Neural progenitor cell (in vitro differentiated cells): ENCODE results near the gene PDE7B. TPM values are rescaled to one million over a fixed set of nuclear protein-coding genes. Genes with fewer than 3 reads are reported as not detected.

Experiments used
- DNase-seq: peaks from one replicate; pipeline ENCODE4 v3.0.0-alpha.2; 2016; ENCODE audit warnings: low spot score
- H2AFZ ChIP-seq: fragments of 200-600 bp; sonication (generic); replicated peaks from 2 replicates; pipeline ENCODE4 v1.6.1; 2016; ENCODE audit warnings: antibody characterized with exemption
- H3F3A ChIP-seq: fragments of 200-600 bp; sonication (generic); 2 replicates; pipeline ENCODE4 v1.6.1; 2016; ENCODE audit warnings: antibody characterized with exemption, low read depth
- H3K27ac ChIP-seq: fragments of 200-600 bp; sonication (generic); 2 replicates; pipeline ENCODE4 v1.5.1; 2016; ENCODE audit warnings: mild to moderate bottlenecking
- H3K27me3 ChIP-seq: fragments of 200-600 bp; sonication (generic); 2 replicates; pipeline ENCODE4 v1.6.1; 2016; ENCODE audit warnings: mild to moderate bottlenecking, moderate library complexity
- H3K36me3 ChIP-seq: fragments of 200-600 bp; sonication (generic); 2 replicates; pipeline ENCODE4 v1.5.1; 2016
- H3K4me1 ChIP-seq: fragments of 200-600 bp; sonication (generic); 2 replicates; pipeline ENCODE4 v1.6.1; 2016; ENCODE audit warnings: mixed run types
- H3K4me2 ChIP-seq: fragments of 200-600 bp; sonication (generic); 2 replicates; pipeline ENCODE4 v1.6.1; 2016
- H3K4me3 ChIP-seq: fragments of 200-600 bp; sonication (generic); 2 replicates; pipeline ENCODE4 v1.5.1; 2016
- H3K79me2 ChIP-seq: fragments of 200-600 bp; sonication (generic); 2 replicates; pipeline ENCODE4 v1.6.1; 2016; ENCODE audit warnings: low read depth
- H3K9ac ChIP-seq: fragments of 200-600 bp; sonication (generic); 2 replicates; pipeline ENCODE4 v1.6.1; 2016
- H3K9me3 ChIP-seq: fragments of 200-600 bp; sonication (generic); 2 replicates; pipeline ENCODE4 v1.5.1; 2016; ENCODE audit warnings: low read depth
- H4K20me1 ChIP-seq: fragments of 200-600 bp; sonication (generic); 2 replicates; pipeline ENCODE4 v1.6.1; 2016; ENCODE audit warnings: low read depth
- H3K27ac Mint-ChIP-seq: 3 replicates; pipeline ENCODE4 v1.8.0; 2021; ENCODE audit warnings: mixed read lengths
- H3K27me3 Mint-ChIP-seq: 2 replicates; pipeline ENCODE4 v1.8.0; 2022; ENCODE audit warnings: low read depth, mild to moderate bottlenecking, inconsistent platforms, moderate library complexity, mixed read lengths; ENCODE audit not compliant: insufficient read depth
- H3K36me3 Mint-ChIP-seq: 3 replicates; pipeline ENCODE4 v1.8.0; 2021; ENCODE audit warnings: mixed read lengths
- H3K4me1 Mint-ChIP-seq: 3 replicates; pipeline ENCODE4 v1.8.0; 2021; ENCODE audit warnings: mixed read lengths
- H3K4me3 Mint-ChIP-seq: 3 replicates; pipeline ENCODE4 v1.8.0; 2021; ENCODE audit warnings: mild to moderate bottlenecking, moderate library complexity, mixed read lengths
- H3K9me3 Mint-ChIP-seq: 3 replicates; pipeline ENCODE4 v1.8.0; 2020; ENCODE audit warnings: mixed read lengths
- CTCF ChIP-seq: fragments of 200-600 bp; sonication (generic); IDR thresholded peaks from 2 replicates; pipeline ENCODE4 v1.5.1; 2017; ENCODE audit warnings: antibody characterized with exemption, mild to moderate bottlenecking
- EZH2 ChIP-seq: fragments of 200-600 bp; sonication (generic); IDR thresholded peaks from 2 replicates; pipeline ENCODE4 v1.6.1; 2017; ENCODE audit warnings: antibody characterized with exemption, mild to moderate bottlenecking, moderate library complexity
- EZH2phosphoT487 ChIP-seq: fragments of 200-600 bp; sonication (generic); IDR thresholded peaks from 2 replicates; pipeline ENCODE4 v1.6.1; 2017; ENCODE audit warnings: antibody characterized with exemption
- total RNA-seq: library from RNA; depleted of rRNA; stranded (reverse); fragments of >200 nt; gene quantifications from 2 replicates; pipeline ENCODE4 v1.2.3, GENCODE V29; 2015; ENCODE audit warnings: low replicate concordance

Gene PDE7B
- total RNA-seq, 1 donor from 2014 or later, result 0.04 TPM

- H3K9me3 ChIP-seq, result no peaks in the 10 kb centered on the region
- H3F3A ChIP-seq, result no peaks in the 10 kb centered on the region
- Mint-ChIP-seq H3K9me3 (no peaks in the 10 kb centered on the region), H3K36me3 (no peaks in the 10 kb centered on the region), H3K4me3 (no peak overlapping the region), H3K4me1 (peaks cover 14% of the 10 kb centered on the region), H3K27me3 (peaks cover 2% of the 10 kb centered on the region), H3K27ac (no peak overlapping the region)
- peak overlapping the region; percentile 90 for H2AFZ ChIP-seq
- H3K4me1 ChIP-seq, result peaks cover 12% of the 10 kb centered on the region
- TF ChIP-seq CTCF, result no peak
- H3K4me3 ChIP-seq, result no peak overlapping the region
- DNase-seq, result no peak
- H3K27me3 ChIP-seq, result no peaks in the 10 kb centered on the region
- H3K4me2 ChIP-seq, result no peak overlapping the region
- no peaks in the 10 kb centered on the region for H4K20me1 ChIP-seq
- no peak overlapping the region for H3K27ac ChIP-seq
- no peaks in the 10 kb centered on the region for H3K79me2 ChIP-seq
- H3K36me3 ChIP-seq, result no peaks in the 10 kb centered on the region
- no peak overlapping the region for H3K9ac ChIP-seq
Measured at GRCh38 chr6:136038531-136038930, 187.0 kb downstream of the PDE7B start.

GRCh38 chr6:136039185-136039584 lies 187.7 kb downstream of the PDE7B start:
- no peak for TF ChIP-seq EZH2phosphoT487
- TF ChIP-seq CTCF, result no peak
- no peak for TF ChIP-seq EZH2
- peaks cover 2% of the 10 kb centered on the region for H3K27me3 Mint-ChIP-seq
- Histone ChIP-seq H3K4me1 (peaks cover 12% of the 10 kb centered on the region), H3K36me3 (no peaks in the 10 kb centered on the region), H2AFZ (no peak overlapping the region), H3K9me3 (no peaks in the 10 kb centered on the region), H4K20me1 (no peaks in the 10 kb centered on the region), H3F3A (no peaks in the 10 kb centered on the region), H3K4me3 (no peak overlapping the region), H3K4me2 (no peak overlapping the region), H3K27ac (no peak overlapping the region), H3K79me2 (no peaks in the 10 kb centered on the region), H3K27me3 (no peaks in the 10 kb centered on the region), H3K9ac (no peak overlapping the region)
- H3K9me3 Mint-ChIP-seq, result no peaks in the 10 kb centered on the region
- no peaks in the 10 kb centered on the region for H3K36me3 Mint-ChIP-seq
- peaks cover 14% of the 10 kb centered on the region for H3K4me1 Mint-ChIP-seq
- no peak overlapping the region for H3K27ac Mint-ChIP-seq
- no peak overlapping the region for H3K4me3 Mint-ChIP-seq
- DNase-seq, result no peak

DNA sequence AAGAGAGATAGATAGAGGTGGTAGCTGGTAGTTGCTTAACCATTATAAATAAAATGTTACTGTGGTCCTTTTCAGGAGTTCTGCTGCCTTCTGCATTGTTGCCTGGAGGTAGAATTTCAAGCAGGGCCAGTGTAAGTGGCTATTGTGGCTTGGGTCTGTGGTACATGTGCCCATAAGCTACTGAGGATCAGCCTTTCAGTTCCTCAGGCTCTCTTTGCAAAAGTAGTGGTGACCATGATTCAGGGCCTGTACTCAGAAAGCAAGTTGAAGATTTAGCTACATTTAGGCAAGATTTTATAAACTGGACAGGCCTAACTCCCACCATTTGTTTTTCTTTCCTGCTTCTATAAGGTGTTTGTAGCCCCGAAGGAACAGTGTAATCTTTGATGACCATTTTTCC lies 199.0 kb downstream of the PDE7B start:
- Mint-ChIP-seq H3K4me1 (no peaks in the 10 kb centered on the region), H3K4me3 (no peak overlapping the region), H3K36me3 (no peaks in the 10 kb centered on the region), H3K9me3 (no peaks in the 10 kb centered on the region), H3K27ac (peak overlapping the region; percentile 44), H3K27me3 (no peaks in the 10 kb centered on the region)
- H3K4me3 ChIP-seq, result no peak overlapping the region
- H4K20me1 ChIP-seq, result no peaks in the 10 kb centered on the region
- DNase-seq, result no peak
- no peak overlapping the region for H3K4me2 ChIP-seq
- H3K9ac ChIP-seq, result no peak overlapping the region
- H3K9me3 ChIP-seq, result no peaks in the 10 kb centered on the region
- TF ChIP-seq EZH2phosphoT487 (no peak), EZH2 (no peak), CTCF (no peak)
- no peaks in the 10 kb centered on the region for H3K36me3 ChIP-seq
- H3F3A ChIP-seq, result no peaks in the 10 kb centered on the region
- H3K27ac ChIP-seq, result no peak overlapping the region
- H3K79me2 ChIP-seq, result no peaks in the 10 kb centered on the region
- H3K27me3 ChIP-seq, result no peaks in the 10 kb centered on the region
- no peaks in the 10 kb centered on the region for H3K4me1 ChIP-seq
- H2AFZ ChIP-seq, result no peak overlapping the region
